Neuronal stem cell (in vitro differentiated cells): ENCODE measurements around the gene CPSF4.
A peak's percentile ranks its signal among the peaks of the same experiment; 100 is the strongest.

Experiments used
- DNase-seq: peaks from one replicate; pipeline ENCODE4 v3.0.0-alpha.2; 2013; ENCODE audit warnings: low spot score
- H2AFZ ChIP-seq: one replicate; pipeline ENCODE4 v1.6.1; 2013; ENCODE audit warnings: mild to moderate bottlenecking, low read length, inconsistent platforms
- H2AK5ac ChIP-seq: 2 replicates; pipeline ENCODE4 v1.6.1; 2013; ENCODE audit warnings: low read depth, mild to moderate bottlenecking, inconsistent platforms, low read length, moderate library complexity, mixed read lengths
- H2BK120ac ChIP-seq: 2 replicates; pipeline ENCODE4 v1.6.1; 2013; ENCODE audit warnings: low read depth, mild to moderate bottlenecking, inconsistent platforms, low read length, moderate library complexity, mixed read lengths
- H2BK12ac ChIP-seq: one replicate; pipeline ENCODE4 v1.6.1; 2013; ENCODE audit warnings: low read length, inconsistent platforms
- H2BK15ac ChIP-seq: 2 replicates; pipeline ENCODE4 v1.6.1; 2013; ENCODE audit warnings: mild to moderate bottlenecking, low read length, inconsistent platforms, mixed read lengths
- H2BK5ac ChIP-seq: one replicate; pipeline ENCODE4 v1.6.1; 2013; ENCODE audit warnings: inconsistent platforms, mild to moderate bottlenecking, low read length, moderate library complexity
- H3K14ac ChIP-seq: one replicate; pipeline ENCODE4 v1.6.1; 2013; ENCODE audit warnings: low read length, inconsistent platforms
- H3K18ac ChIP-seq: 2 replicates; pipeline ENCODE4 v1.6.1; 2013; ENCODE audit warnings: low read length, inconsistent platforms
- H3K23ac ChIP-seq: 2 replicates; pipeline ENCODE4 v1.6.1; 2013; ENCODE audit warnings: low read depth, mild to moderate bottlenecking, mixed read lengths, low read length, inconsistent platforms; ENCODE audit not compliant: poor library complexity
- H3K27ac ChIP-seq: replicated peaks from 3 replicates; pipeline ENCODE4 v1.5.1; 2013; ENCODE audit warnings: low read length, inconsistent platforms
- H3K27me3 ChIP-seq, 3 experiments: 2 replicates each; pipeline ENCODE4 v1.6.1; 2013; ENCODE audit warnings: low read length in 3 of 3, mild to moderate bottlenecking in 2 of 3, inconsistent platforms in 1 of 3, low read depth in 1 of 3, mixed read lengths in 1 of 3, moderate library complexity in 1 of 3; ENCODE audit not compliant: control insufficient read depth in 3 of 3, insufficient read depth in 3 of 3
- H3K36me3 ChIP-seq, 2 donors: replicated peaks in 1 of 2; 2 replicates each; pipeline ENCODE4 v1.6.1; 2013; ENCODE audit warnings: low read length in 2 of 2; ENCODE audit not compliant: control insufficient read depth in 2 of 2, insufficient read depth in 2 of 2
- H3K4ac ChIP-seq: 2 replicates; pipeline ENCODE4 v1.6.1; 2013; ENCODE audit warnings: inconsistent platforms, mild to moderate bottlenecking, low read length, moderate library complexity
- H3K4me1 ChIP-seq, 2 donors: 1 replicate in 1 of 2; 2 replicates in 1 of 2; pipeline ENCODE4 v1.6.1; 2013; ENCODE audit warnings: low read length in 2 of 2, low read depth in 1 of 2; ENCODE audit not compliant: control insufficient read depth in 2 of 2, insufficient read depth in 1 of 2
- H3K4me2 ChIP-seq: one replicate; pipeline ENCODE4 v1.6.1; 2013; ENCODE audit warnings: mild to moderate bottlenecking, low read length, inconsistent platforms; ENCODE audit not compliant: insufficient read depth, poor library complexity, severe bottlenecking
- H3K4me3 ChIP-seq, 2 donors: 2 replicates each; pipeline ENCODE4 v1.5.1; 2013; ENCODE audit warnings: low read length in 2 of 2, mild to moderate bottlenecking in 2 of 2, inconsistent platforms in 1 of 2, moderate library complexity in 1 of 2
- H3K79me1 ChIP-seq: one replicate; pipeline ENCODE4 v1.6.1; 2013; ENCODE audit warnings: low read depth, mild to moderate bottlenecking, inconsistent platforms, low read length, moderate library complexity
- H3K9ac ChIP-seq: one replicate; pipeline ENCODE4 v1.6.1; 2013; ENCODE audit warnings: mild to moderate bottlenecking, low read depth, low read length, inconsistent platforms; ENCODE audit not compliant: poor library complexity
- H3K9me3 ChIP-seq, 2 donors: replicated peaks in 1 of 2; 2 replicates each; pipeline versions ENCODE3 to v1.6.1; 2013; ENCODE audit warnings: low read length in 2 of 2, mild to moderate bottlenecking in 2 of 2, inconsistent platforms in 1 of 2, low read depth in 1 of 2, mixed read lengths in 1 of 2, moderate library complexity in 1 of 2; ENCODE audit not compliant: control insufficient read depth in 2 of 2, insufficient read depth in 1 of 2
- H4K8ac ChIP-seq: one replicate; pipeline ENCODE4 v1.6.1; 2013; ENCODE audit warnings: low read depth, mild to moderate bottlenecking, inconsistent platforms, low read length, moderate library complexity
- H4K91ac ChIP-seq: one replicate; pipeline ENCODE4 v1.6.1; 2013; ENCODE audit warnings: low read length, low read depth, mild to moderate bottlenecking, inconsistent platforms; ENCODE audit not compliant: poor library complexity
- WGBS, 2 donors: extraction: QIAGEN DNeasy Blood & Tissue Kit; methylation state at CpG; one replicate each; pipeline ENCODE4 v1.1.7; 2013; ENCODE audit warnings: missing lambda C conversion rate in 2 of 2, mixed read lengths in 1 of 2; ENCODE audit not compliant: insufficient read length in 2 of 2, insufficient replicate concordance in 1 of 2; ENCODE audit errors: extremely low coverage in 2 of 2; 5-methylcytosine and 5-hydroxymethylcytosine counted together

The CPSF4 gene

GRCh38 chr7:99408379-99409191 lies 30.2 kb upstream of the CPSF4 start, which contains the start of the genes BUD31 and PDAP1:
TSS of gene BUD31 (plus strand) at chr7:99408969. CDS start at chr7:99411093, 2,124 bp downstream.
TSS of gene PDAP1 (minus strand) at chr7:99408597. CDS start at chr7:99408548, 49 bp downstream.
- H3K79me1 ChIP-seq = peaks cover 22% of the 10 kb centered on the region
- H2AFZ ChIP-seq = peak within 1 kb of the TSS; percentile 95
- H3K27ac ChIP-seq = peak within 1 kb of the TSS; percentile 96
- no peak within 1 kb of the TSS for H2BK12ac ChIP-seq
- H3K27me3 ChIP-seq = no peaks in the 10 kb centered on the region
- H2BK5ac ChIP-seq = peak within 1 kb of the TSS; percentile 79
- H3K9ac ChIP-seq = peak within 1 kb of the TSS; percentile 97
- peak within 1 kb of the TSS; percentile 66 for H3K4me2 ChIP-seq
- no peaks in the 10 kb centered on the region for H3K9me3 ChIP-seq
- H4K91ac ChIP-seq = no peak within 1 kb of the TSS
- H3K23ac ChIP-seq = peak within 1 kb of the TSS; percentile 56
- no CpG with 5 or more reads among the region's 72 CpGs for WGBS, 2 donors
- H2BK15ac ChIP-seq = no peak within 1 kb of the TSS
- DNase-seq = peak; percentile 97
- H2BK120ac ChIP-seq = peak within 1 kb of the TSS; percentile 5
- H3K14ac ChIP-seq = peak within 1 kb of the TSS; percentile 65
- H3K4me3 ChIP-seq = peak within 1 kb of the TSS; percentile 95 to 98
- H3K4me1 ChIP-seq = peaks cover 2 to 18% of the 10 kb centered on the region in 2 donors
- H3K4ac ChIP-seq = no peak within 1 kb of the TSS
- peak within 1 kb of the TSS; percentile 38 for H2AK5ac ChIP-seq
- no peak within 1 kb of the TSS for H4K8ac ChIP-seq
- peak within 1 kb of the TSS; percentile 99 for H3K18ac ChIP-seq
- H3K36me3 ChIP-seq = peaks cover 27 to 57% of the 10 kb centered on the region in 2 donors

- Histone ChIP-seq H4K8ac (no peak overlapping the region), H3K9ac (peak overlapping the region; percentile 91), H3K9me3 (no peaks in the 10 kb centered on the region), H3K4me1 (peaks cover 2 to 18% of the 10 kb centered on the region in 2 donors), H3K23ac (no peak overlapping the region), H3K18ac (peak overlapping the region; percentile 51), H3K14ac (no peak overlapping the region), H3K4me3 (peak overlapping the region; percentile 95 to 98), H4K91ac (no peak overlapping the region), H3K27me3 (no peaks in the 10 kb centered on the region), H3K4ac (no peak overlapping the region), H2BK120ac (no peak overlapping the region), H2AFZ (peak overlapping the region; percentile 95), H3K79me1 (peaks cover 22% of the 10 kb centered on the region), H3K36me3 (peaks cover 21 to 57% of the 10 kb centered on the region in 2 donors), H2BK12ac (no peak overlapping the region), H2BK15ac (no peak overlapping the region), H3K4me2 (peak overlapping the region; percentile 66), H2AK5ac (no peak overlapping the region), H3K27ac (peak overlapping the region; percentile 82), H2BK5ac (peak overlapping the region; percentile 79)
- WGBS, 2 donors = no CpG with 5 or more reads among the region's 18 CpGs
- no peak for DNase-seq
Observed at GRCh38 chr7:99409192-99409572, 29.6 kb upstream of the CPSF4 start.

GRCh38 chr7:99409806-99410205 lies 28.9 kb upstream of the CPSF4 start:
- peaks cover 20 to 57% of the 10 kb centered on the region in 2 donors for H3K36me3 ChIP-seq
- peaks cover 17% of the 10 kb centered on the region for H3K79me1 ChIP-seq
- H2AFZ ChIP-seq = no peak overlapping the region
- no peak for DNase-seq
- no peak overlapping the region for H2BK120ac ChIP-seq
- no peak overlapping the region for H3K4ac ChIP-seq
- H3K14ac ChIP-seq = no peak overlapping the region
- peaks cover 2 to 18% of the 10 kb centered on the region in 2 donors for H3K4me1 ChIP-seq
- no peak overlapping the region for H3K9ac ChIP-seq
- no peaks in the 10 kb centered on the region for H3K27me3 ChIP-seq
- no CpG with 5 or more reads among the region's 3 CpGs for WGBS, 2 donors
- peak overlapping the region; percentile 66 for H3K4me2 ChIP-seq
- H4K91ac ChIP-seq = no peak overlapping the region
- H2BK12ac ChIP-seq = no peak overlapping the region
- H3K27ac ChIP-seq = no peak overlapping the region
- H3K4me3 ChIP-seq = peak overlapping the region in 1 of 2 donors; percentile 95
- no peak overlapping the region for H2BK15ac ChIP-seq
- H3K18ac ChIP-seq = no peak overlapping the region
- no peak overlapping the region for H2AK5ac ChIP-seq
- H2BK5ac ChIP-seq = no peak overlapping the region
- no peak overlapping the region for H3K23ac ChIP-seq
- no peak overlapping the region for H4K8ac ChIP-seq
- H3K9me3 ChIP-seq = no peaks in the 10 kb centered on the region

GRCh38 chr7:99410635-99411034 lies 28.1 kb upstream of the CPSF4 start:
- Histone ChIP-seq H3K4me2 (no peak overlapping the region), H3K4me3 (no peak overlapping the region), H3K18ac (no peak overlapping the region), H2BK12ac (no peak overlapping the region), H4K8ac (no peak overlapping the region), H3K9me3 (no peaks in the 10 kb centered on the region), H2AFZ (no peak overlapping the region), H3K9ac (no peak overlapping the region), H3K36me3 (peaks cover 20 to 58% of the 10 kb centered on the region in 2 donors), H2BK15ac (no peak overlapping the region), H2BK120ac (no peak overlapping the region), H2BK5ac (no peak overlapping the region), H3K79me1 (peaks cover 14% of the 10 kb centered on the region), H4K91ac (no peak overlapping the region), H3K23ac (no peak overlapping the region), H3K27ac (no peak overlapping the region), H3K27me3 (no peaks in the 10 kb centered on the region), H2AK5ac (no peak overlapping the region), H3K4me1 (peaks cover 2 to 18% of the 10 kb centered on the region in 2 donors), H3K4ac (no peak overlapping the region), H3K14ac (no peak overlapping the region)
- WGBS, 2 donors = no CpG with 5 or more reads among the region's 2 CpGs
- no peak for DNase-seq
